Hematopoietic multipotent progenitor cell treated with erythropoietin and hydrocortisone succinate and interleukin-3 and kit ligand, for 15 days (in vitro differentiated cells): ENCODE results near the gene OBI1.

Experiments
- DNase-seq: peaks from one replicate; pipeline ENCODE4 v3.0.0-alpha.2; 2015; ENCODE audit warnings: low spot score

Gene OBI1

GRCh38 chr13:78658630-78659449, at the start of gene OBI1:
Gene OBI1, minus strand, starts transcription at chr13:78659155. Its CDS starts 35 bp downstream, at chr13:78659120.
- peak; percentile 85 for DNase-seq

GRCh38 chr13:78701383-78701782, 42.4 kb upstream of the OBI1 start:
- no peak for DNase-seq

GRCh38 chr13:78700121-78700910, 41.4 kb upstream of the OBI1 start:
- no peak for DNase-seq

GRCh38 chr13:78689011-78689410, 30.1 kb upstream of the OBI1 start:
- no peak for DNase-seq

GRCh38 chr13:78686461-78686860, 27.5 kb upstream of the OBI1 start:
- DNase-seq: no peak

- DNase-seq: no peak
Measured at GRCh38 chr13:78680576-78681350, 21.8 kb upstream of the OBI1 start.

- DNase-seq: no peak
Measured at GRCh38 chr13:78680115-78680561, 21.2 kb upstream of the OBI1 start.

- no peak for DNase-seq
Measured at GRCh38 chr13:78679329-78679728, 20.4 kb upstream of the OBI1 start.

GRCh38 chr13:78675112-78675511, 16.2 kb upstream of the OBI1 start:
- no peak for DNase-seq

GRCh38 chr13:78674638-78675037, 15.7 kb upstream of the OBI1 start:
- no peak for DNase-seq

- no peak for DNase-seq
Measured at GRCh38 chr13:78662467-78662866, 3.5 kb upstream of the OBI1 start.

GRCh38 chr13:78660495-78660857, 1.5 kb upstream of the OBI1 start:
- DNase-seq: no peak

GRCh38 chr13:78659732-78660494, 958 bp upstream of the OBI1 start:
- DNase-seq: peak; percentile 11

GRCh38 chr13:78659450-78659730, 435 bp upstream of the OBI1 start:
- DNase-seq: no peak

- DNase-seq: peak; percentile 7
Measured at GRCh38 chr13:78657699-78658629, 991 bp downstream of the OBI1 start.

- DNase-seq: no peak
Measured at GRCh38 chr13:78655906-78656305, 3.0 kb downstream of the OBI1 start.

GRCh38 chr13:78655007-78655406, 3.9 kb downstream of the OBI1 start:
- no peak for DNase-seq

- no peak for DNase-seq
Measured at GRCh38 chr13:78652651-78653050, 6.3 kb downstream of the OBI1 start.

GRCh38 chr13:78650717-78651083, 8.3 kb downstream of the OBI1 start:
- DNase-seq: no peak

GRCh38 chr13:78649997-78650716, 8.8 kb downstream of the OBI1 start:
- no peak for DNase-seq
